Left ventricle myocardium inferior (tissue), 1 donor: Measurements from ENCODE around the gene NRROS. TPM values are rescaled to one million over a fixed set of nuclear protein-coding genes. Genes with fewer than 3 reads are reported as not detected.

ENCODE experiments used
- DNase-seq: peaks from one replicate; pipeline ENCODE4 v3.0.0-alpha.2; 2020
- H3K27ac ChIP-seq: fragments of 200-600 bp; replicated peaks from 2 replicates; pipeline ENCODE4 v1.8.0; 2021
- H3K27me3 ChIP-seq: fragments of 200-600 bp; 2 replicates; pipeline ENCODE4 v1.8.0; 2021; ENCODE audit warnings: low read depth
- H3K36me3 ChIP-seq: fragments of 200-600 bp; 2 replicates; pipeline ENCODE4 v1.8.0; 2021
- H3K4me1 ChIP-seq: fragments of 200-600 bp; 2 replicates; pipeline ENCODE4 v1.8.0; 2021
- H3K4me3 ChIP-seq: fragments of 200-600 bp; 2 replicates; pipeline ENCODE4 v1.8.0; 2021; ENCODE audit warnings: mild to moderate bottlenecking, moderate library complexity
- H3K9me3 ChIP-seq: fragments of 200-600 bp; replicated peaks from 2 replicates; pipeline ENCODE4 v1.8.0; 2021
- intact Hi-C: fragments of 100-400 bp; cut with micrococcal nuclease; formaldehyde crosslinking; loops from one replicate; pipeline ENCODE4 v1.11.0; 2022
- total RNA-seq: library from RNA; stranded (reverse); fragmentation: NEBNext Ultra II Directional; extraction: Animal tissue kit (Norgen Biotek cat#: 25700); gene quantifications from one replicate; pipeline ENCODE4 v1.2.1, GENCODE V29; 2021
- TF ChIP-seq, protein P1 (sequence below): fragments of 200-600 bp; IDR thresholded peaks from 2 replicates; pipeline ENCODE4 v1.8.0; 2021; ENCODE audit warnings: antibody characterized with exemption, mild to moderate bottlenecking, borderline replicate concordance
- donor health status: DM: no; HTN: yes; CAD: no; lungs with severe emphysema.

Gene NRROS
- total RNA-seq, 1 donor from 2014 or later, result 2.4 TPM

DNA sequence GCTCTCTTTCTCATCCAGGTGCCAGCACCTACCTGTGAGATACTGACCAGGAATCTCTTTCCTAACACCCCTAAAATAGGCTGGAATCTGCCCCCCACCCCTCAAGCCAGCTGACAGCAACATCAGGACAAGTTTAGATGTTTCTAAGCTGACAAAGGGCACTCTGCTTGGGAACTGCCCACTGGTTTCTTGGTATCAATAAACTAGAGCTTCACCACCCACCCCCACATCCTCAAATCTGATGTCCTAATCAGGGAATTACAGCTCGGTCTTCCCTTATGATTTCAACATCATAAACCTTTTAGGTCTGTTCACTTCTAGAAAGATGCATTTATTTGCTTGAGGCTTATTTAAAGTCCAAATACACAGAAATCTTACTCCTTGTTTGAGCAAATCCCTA lies 37.9 kb downstream of the NRROS start:
- DNase-seq, result no peak
- Histone ChIP-seq H3K4me3 (no peak overlapping the region), H3K27me3 (peaks cover 17% of the 10 kb centered on the region), H3K9me3 (no peaks in the 10 kb centered on the region), H3K36me3 (no peaks in the 10 kb centered on the region), H3K4me1 (no peaks in the 10 kb centered on the region), H3K27ac (no peak overlapping the region)
- TF ChIP-seq, protein P1, sequence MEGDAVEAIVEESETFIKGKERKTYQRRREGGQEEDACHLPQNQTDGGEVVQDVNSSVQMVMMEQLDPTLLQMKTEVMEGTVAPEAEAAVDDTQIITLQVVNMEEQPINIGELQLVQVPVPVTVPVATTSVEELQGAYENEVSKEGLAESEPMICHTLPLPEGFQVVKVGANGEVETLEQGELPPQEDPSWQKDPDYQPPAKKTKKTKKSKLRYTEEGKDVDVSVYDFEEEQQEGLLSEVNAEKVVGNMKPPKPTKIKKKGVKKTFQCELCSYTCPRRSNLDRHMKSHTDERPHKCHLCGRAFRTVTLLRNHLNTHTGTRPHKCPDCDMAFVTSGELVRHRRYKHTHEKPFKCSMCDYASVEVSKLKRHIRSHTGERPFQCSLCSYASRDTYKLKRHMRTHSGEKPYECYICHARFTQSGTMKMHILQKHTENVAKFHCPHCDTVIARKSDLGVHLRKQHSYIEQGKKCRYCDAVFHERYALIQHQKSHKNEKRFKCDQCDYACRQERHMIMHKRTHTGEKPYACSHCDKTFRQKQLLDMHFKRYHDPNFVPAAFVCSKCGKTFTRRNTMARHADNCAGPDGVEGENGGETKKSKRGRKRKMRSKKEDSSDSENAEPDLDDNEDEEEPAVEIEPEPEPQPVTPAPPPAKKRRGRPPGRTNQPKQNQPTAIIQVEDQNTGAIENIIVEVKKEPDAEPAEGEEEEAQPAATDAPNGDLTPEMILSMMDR, result no peak
- intact Hi-C loops, result no loop called here

DNA sequence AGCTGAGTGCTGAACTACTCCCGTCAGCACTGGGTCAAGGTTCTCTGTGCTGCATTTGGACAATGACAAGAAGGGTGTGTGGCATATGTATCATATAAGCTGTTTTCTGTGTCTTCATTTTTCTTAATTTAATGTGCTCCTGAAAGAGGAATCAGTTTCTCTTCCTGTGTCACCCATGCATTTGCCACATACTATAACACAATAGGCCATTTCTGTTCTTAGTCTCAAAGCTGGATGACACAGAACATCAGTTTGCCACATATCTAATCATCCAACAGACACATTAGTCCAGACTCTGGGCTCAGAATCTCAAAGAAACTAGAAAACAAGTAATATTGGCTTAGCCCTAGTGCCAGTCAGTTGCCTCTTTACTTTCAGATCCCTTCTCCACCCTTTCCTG lies 38.4 kb downstream of the NRROS start:
- H3K4me1 ChIP-seq, result no peaks in the 10 kb centered on the region
- H3K9me3 ChIP-seq, result no peaks in the 10 kb centered on the region
- intact Hi-C loops, result no loop called here
- TF ChIP-seq, protein P1, result no peak
- H3K4me3 ChIP-seq, result no peak overlapping the region
- peaks cover 17% of the 10 kb centered on the region for H3K27me3 ChIP-seq
- H3K27ac ChIP-seq, result no peak overlapping the region
- DNase-seq, result no peak
- H3K36me3 ChIP-seq, result no peaks in the 10 kb centered on the region

DNA sequence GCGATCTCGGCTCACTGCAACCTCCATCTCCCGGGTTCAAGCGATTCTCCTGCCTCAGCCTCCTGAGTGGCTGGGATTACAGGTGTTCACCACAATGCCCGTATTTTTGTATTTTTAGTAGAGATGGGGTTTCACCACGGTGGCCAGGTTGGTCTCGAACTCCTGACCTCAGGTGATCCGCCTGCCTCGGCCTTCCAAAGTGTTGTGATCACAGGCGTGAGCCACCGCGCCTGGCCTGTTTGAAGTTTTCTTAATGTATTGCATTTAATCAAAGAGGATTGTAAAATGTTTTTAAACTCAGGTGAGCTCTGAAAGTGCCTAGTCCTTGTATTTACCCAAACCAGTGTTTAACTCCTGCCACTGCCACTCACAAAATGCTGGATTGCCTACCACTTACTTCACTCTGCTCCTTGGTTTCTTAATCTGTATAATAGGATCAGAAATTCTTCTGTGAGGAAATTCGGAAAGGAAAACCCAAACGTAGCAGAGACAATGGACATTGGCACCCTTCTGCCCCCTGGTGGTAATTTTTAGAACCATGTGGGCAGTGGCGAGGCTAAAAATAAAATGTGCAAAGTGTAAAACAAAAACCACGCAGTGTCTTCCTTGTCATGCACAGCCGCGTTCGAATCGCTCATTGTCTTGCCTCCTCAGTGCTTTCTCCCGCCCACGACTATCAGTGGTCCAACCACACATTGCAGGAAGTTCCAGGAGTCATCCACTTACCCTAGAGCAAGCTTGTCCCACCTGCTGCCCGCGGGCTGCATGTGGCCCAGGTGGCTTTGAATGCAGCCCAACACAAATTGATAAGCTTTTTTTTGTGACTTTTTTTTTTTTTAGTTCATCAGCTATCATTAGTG lies 45.3 kb downstream of the NRROS start:
- Histone ChIP-seq H3K36me3 (no peaks in the 10 kb centered on the region), H3K27me3 (peaks cover 3% of the 10 kb centered on the region), H3K9me3 (no peaks in the 10 kb centered on the region), H3K4me3 (peak overlapping the region; percentile 6), H3K4me1 (peaks cover 9% of the 10 kb centered on the region), H3K27ac (peak overlapping the region; percentile 24)
- intact Hi-C loops, result loop anchor here (5.0 kb wide), 1 partner anchor 77 kb away; no protein-coding TSS in a partner anchor
- DNase-seq, result peak; percentile 41
- TF ChIP-seq, protein P1, result peak; percentile 94

DNA sequence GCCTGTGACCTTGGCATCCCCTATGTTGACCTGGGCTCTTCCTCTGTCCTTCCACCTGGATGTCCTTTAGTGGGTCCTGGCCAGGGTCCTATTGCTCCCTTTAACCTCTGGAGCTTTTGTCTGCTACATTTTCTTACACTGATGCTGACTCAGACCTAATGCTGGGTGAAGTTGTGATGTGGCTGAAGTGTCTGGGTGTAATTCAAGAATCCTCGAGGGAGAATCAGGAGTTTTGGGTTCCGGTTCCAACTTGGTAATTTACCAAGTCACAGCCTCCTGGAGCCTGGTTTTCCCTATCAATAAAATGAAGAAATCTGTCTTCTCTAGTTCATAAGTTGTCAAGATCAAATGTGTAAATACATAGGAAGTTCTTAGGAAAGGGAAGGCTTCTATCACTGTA lies 46.9 kb downstream of the NRROS start:
- intact Hi-C loops, result loop anchor here (5.0 kb wide), 1 partner anchor 79 kb away; no protein-coding TSS in a partner anchor
- H3K27me3 ChIP-seq, result peaks cover 9% of the 10 kb centered on the region
- no peaks in the 10 kb centered on the region for H3K9me3 ChIP-seq
- no peak for DNase-seq
- H3K27ac ChIP-seq, result no peak overlapping the region
- no peak overlapping the region for H3K4me3 ChIP-seq
- peaks cover 9% of the 10 kb centered on the region for H3K4me1 ChIP-seq
- H3K36me3 ChIP-seq, result no peaks in the 10 kb centered on the region
- TF ChIP-seq, protein P1, result no peak

DNA sequence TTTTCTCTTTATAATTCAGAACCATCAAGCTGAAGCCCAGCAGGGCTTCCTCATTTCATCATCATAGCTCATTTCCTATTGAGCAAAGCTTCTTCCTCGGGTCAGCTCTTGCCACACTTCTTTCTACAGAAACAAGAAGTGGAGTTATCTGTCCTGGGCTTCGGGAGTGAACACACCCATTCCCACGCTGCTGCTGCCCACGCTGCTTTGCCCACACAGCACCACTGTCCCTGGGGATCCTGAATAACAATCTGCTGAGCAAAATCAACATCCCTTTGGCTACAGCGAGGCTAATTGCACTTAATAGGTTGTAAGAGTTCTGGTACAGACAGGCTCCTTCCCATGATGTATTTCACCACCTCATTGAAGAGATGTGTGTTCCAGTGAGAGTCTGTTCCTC lies 48.9 kb downstream of the NRROS start:
- Histone ChIP-seq H3K27ac (no peak overlapping the region), H3K9me3 (no peaks in the 10 kb centered on the region), H3K4me1 (peaks cover 9% of the 10 kb centered on the region), H3K27me3 (peaks cover 9% of the 10 kb centered on the region), H3K36me3 (no peaks in the 10 kb centered on the region), H3K4me3 (no peak overlapping the region)
- peak; percentile 44 for DNase-seq
- TF ChIP-seq, protein P1, result no peak
- intact Hi-C loops, result loop anchor here (5.0 kb wide), 1 partner anchor 81 kb away; no protein-coding TSS in a partner anchor
